K562 (cell line): Measurements from ENCODE around the gene AMH. TPM values are rescaled to one million over a fixed set of nuclear protein-coding genes. Genes with fewer than 3 reads are reported as not detected.
A peak's percentile ranks its signal among the peaks of the same experiment; 100 is the strongest.

Experiments
- ATF1 ChIP-seq, 2 experiments: fragments of 450-650 bp in 1 of 2; IDR thresholded peaks; 2 replicates each; pipeline ENCODE4 v1.6.1; 2016; ENCODE audit warnings: missing compliant biosample characterization in 1 of 2, missing genetic modification characterization in 1 of 2
- EGR1 ChIP-seq: fragments of 450-650 bp; conservative IDR thresholded peaks from 2 replicates; pipeline ENCODE4 v1.6.1; 2017; ENCODE audit warnings: mild to moderate bottlenecking
- FOXP1 ChIP-seq: sonication (generic); formaldehyde crosslinking; IDR thresholded peaks from 2 replicates; pipeline ENCODE4 v1.8.0; 2022; ENCODE audit warnings: mild to moderate bottlenecking, missing genetic modification reagents
- HMGN3 ChIP-seq: IDR thresholded peaks from 2 replicates; pipeline ENCODE4 v1.6.1; 2011; ENCODE audit warnings: borderline replicate concordance, low read depth, mild to moderate bottlenecking, mixed read lengths, low read length; ENCODE audit not compliant: insufficient read length; ENCODE audit errors: extremely low read depth
- JUNB ChIP-seq: fragments of 450-650 bp; formaldehyde crosslinking; conservative IDR thresholded peaks from 2 replicates; pipeline ENCODE4 v1.4.0; 2020; ENCODE audit warnings: mild to moderate bottlenecking
- MTA1 ChIP-seq: fragments of 450-650 bp; IDR thresholded peaks from 2 replicates; pipeline ENCODE4 v1.6.1; 2017; ENCODE audit warnings: borderline replicate concordance
- NR4A1 ChIP-seq, 2 experiments: fragments of 250-450 bp in 1 of 2; fragments of 450-650 bp in 1 of 2; sonication (Bioruptor Pico) in 1 of 2; IDR thresholded peaks; 2 replicates each; pipeline versions ENCODE4 v1.4.0 to v1.6.1; 2016 to 2020; ENCODE audit warnings: mild to moderate bottlenecking in 2 of 2, missing compliant biosample characterization in 1 of 2, missing genetic modification characterization in 1 of 2, moderate library complexity in 1 of 2
- POLR2A ChIP-seq: fragments of 450-650 bp; conservative IDR thresholded peaks from 2 replicates; pipeline ENCODE4 v1.6.1; 2016
- POLR2B ChIP-seq: fragments of 450-650 bp; IDR thresholded peaks from 2 replicates; pipeline ENCODE4 v1.6.1; 2018; ENCODE audit warnings: low read depth; ENCODE audit not compliant: partially characterized antibody
- PURB ChIP-seq: sonication (generic); formaldehyde crosslinking; IDR thresholded peaks from 2 replicates; pipeline ENCODE4 v1.9.0; 2021; ENCODE audit warnings: low read depth, mild to moderate bottlenecking, missing genetic modification reagents
- RBFOX2 ChIP-seq: fragments of 200-400 bp; formaldehyde crosslinking; IDR thresholded peaks from 2 replicates; pipeline ENCODE4 v1.6.1; 2017; ENCODE audit warnings: low read depth, mild to moderate bottlenecking, low read length, moderate library complexity
- TCFL5 ChIP-seq: fragments of 250-450 bp; sonication (Bioruptor Pico); conservative IDR thresholded peaks from 2 replicates; pipeline ENCODE4 v1.6.1; 2021; ENCODE audit warnings: mild to moderate bottlenecking, moderate library complexity, matching md5 sums
- ZBTB7A ChIP-seq: IDR thresholded peaks from 2 replicates; pipeline ENCODE4 v1.6.1; 2011; ENCODE audit warnings: low read depth, mild to moderate bottlenecking, low read length, moderate library complexity, borderline replicate concordance; ENCODE audit not compliant: control insufficient read depth
- ZC3H11A ChIP-seq: IDR thresholded peaks from 2 replicates; pipeline ENCODE4 v1.6.1; 2012; ENCODE audit warnings: low read depth, low read length, improper control_type of control experiment
- ZNF232 ChIP-seq: sonication (generic); formaldehyde crosslinking; IDR thresholded peaks from 2 replicates; pipeline ENCODE4 v1.8.0; 2022; ENCODE audit warnings: mild to moderate bottlenecking, missing genetic modification reagents
- ZNF282 ChIP-seq: sonication (generic); formaldehyde crosslinking; IDR thresholded peaks from 2 replicates; pipeline ENCODE4 v1.8.1; 2023; ENCODE audit warnings: missing genetic modification reagents
- ZNF589 ChIP-seq: fragments of 200-800 bp; sonication (Bioruptor generic); IDR thresholded peaks from 2 replicates; pipeline ENCODE4 v1.6.1; 2016; ENCODE audit warnings: low read depth, missing genetic modification characterization, missing compliant biosample characterization
- ZNF780A ChIP-seq: fragments of 250-450 bp; sonication (Bioruptor Pico); IDR thresholded peaks from 2 replicates; pipeline ENCODE4 v1.5.0; 2021; ENCODE audit warnings: mild to moderate bottlenecking
- polyA plus RNA-seq, 8 experiments: library from polyadenylated mRNA; depleted of rRNA in 4 of 8; stranded (reverse) in 5 of 8; unstranded in 3 of 8; fragments of >200 nt; fragmentation: Nextera tagmentation in 2 of 8; fragmentation: Illumina TruSeq in 1 of 8; extraction: Ambion mirVana in 2 of 8; extraction: Trizol in 1 of 8; gene quantifications; 2 replicates each; pipeline versions ENCODE4 v1.2.1 to v1.2.3, GENCODE V29; 2011 to 2014; ENCODE audit warnings: inconsistent platforms in 1 of 8, missing spikeins in 1 of 8
- total RNA-seq, 7 experiments: library from RNA; depleted of rRNA in 6 of 7; stranded (reverse); fragments of >200 nt in 6 of 7; fragmentation: Illumina TruSeq in 2 of 7; extraction: Trizol in 2 of 7; gene quantifications; 2 replicates each; pipeline versions ENCODE4 v1.2.1 to v1.2.3, GENCODE V29; 2011 to 2021; ENCODE audit warnings: low replicate concordance in 1 of 7
- TF ChIP-seq, protein P1 (sequence below): sonication (generic); formaldehyde crosslinking; IDR thresholded peaks from 2 replicates; pipeline ENCODE4 v1.9.0; 2022; ENCODE audit warnings: mild to moderate bottlenecking, missing genetic modification reagents
- TF ChIP-seq, protein P2 (sequence below), 2 experiments: fragments of 450-650 bp; formaldehyde crosslinking in 1 of 2; IDR thresholded peaks; 2 replicates each; pipeline versions ENCODE4 v1.4.0 to v1.6.1; 2014 to 2020; ENCODE audit warnings: mild to moderate bottlenecking in 2 of 2, borderline replicate concordance in 1 of 2, low read depth in 1 of 2

The AMH gene
- total and polyA plus RNA-seq, 9 of the 15 experiments (the other 6 are each of a cell fraction or from before 2014, with no cell fraction given) = 0.29 to 27.4 (median 2.6) TPM; not detected in 2

DNA sequence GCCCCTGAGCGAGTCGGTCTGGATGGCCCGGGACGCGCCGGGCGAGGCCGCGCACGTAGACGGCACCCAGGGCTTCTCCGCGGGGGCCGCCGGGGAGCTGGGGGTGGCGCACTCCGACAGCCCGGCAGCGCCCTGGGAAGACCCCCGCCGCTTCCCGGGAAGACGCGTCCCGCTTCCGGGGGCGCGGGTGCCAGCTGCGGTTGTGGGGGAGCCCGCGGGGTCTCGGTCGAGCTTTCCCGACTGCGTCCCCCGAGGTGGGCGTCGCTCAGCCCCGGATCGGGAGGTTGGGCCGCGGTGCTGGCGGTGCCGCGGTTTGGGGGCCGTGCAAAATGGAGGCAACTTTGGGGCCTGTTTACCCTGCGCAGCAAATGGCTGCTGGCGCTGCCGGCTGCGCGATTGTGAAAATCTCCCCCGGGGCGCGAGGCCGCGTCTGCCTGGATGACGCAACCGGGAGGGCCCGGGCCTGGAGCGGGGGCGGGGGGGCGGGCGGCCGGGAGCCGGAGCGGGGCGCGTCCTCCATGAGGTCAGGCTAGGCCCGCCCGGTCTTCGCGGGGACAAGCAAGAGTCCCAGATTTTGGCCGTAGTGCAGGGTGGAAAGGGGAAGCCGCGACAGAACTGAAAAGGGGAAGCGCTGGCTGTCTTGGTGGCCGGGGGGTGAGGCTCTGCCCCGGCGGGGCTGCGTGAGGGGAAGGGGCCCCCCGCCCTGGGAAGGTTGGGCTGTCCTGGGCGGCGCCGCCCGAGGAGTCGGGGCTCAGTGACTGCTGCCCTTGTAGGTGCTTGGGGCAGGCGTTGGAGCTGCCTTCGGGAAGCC is 21.5 kb downstream of the AMH start (continued):
- TF ChIP-seq HMGN3 (peak; percentile 82), ZNF589 (CRISPR knock-in tag) (peak; percentile 70; the same call in 1 of the 2 replicates), PURB (no peak), ZNF232 (CRISPR knock-in tag) (no peak), ZNF282 (CRISPR knock-in tag) (no peak), MTA1 (no peak), POLR2B (no peak), ZBTB7A (peak; percentile 20; the same call in 1 of the 2 replicates), POLR2A (peak; percentile 41; the same call in 1 of the 2 replicates), EGR1 (peak; percentile 53), ATF1 (CRISPR knock-in tag; IDR thresholded peaks at IDR 0.05) (0 out of 2 replicates have a peak, but pooled peaks have one; percentile 6), ATF1 (tag; IDR thresholded peaks at IDR 0.05) (no peak), RBFOX2 (peak; percentile 73), TCFL5 (no peak), ZC3H11A (0 out of 2 replicates have a peak, but pooled peaks have one; percentile 65), NR4A1 (CRISPR knock-in tag; IDR thresholded peaks at IDR 0.05) (no peak), NR4A1 (tag; IDR thresholded peaks at IDR 0.05) (no peak), JUNB (CRISPR knock-in tag) (no peak), ZNF780A (no peak), FOXP1 (CRISPR knock-in tag) (peak; percentile 57; the same call in 1 of the 2 replicates)
- TF ChIP-seq, protein P1, sequence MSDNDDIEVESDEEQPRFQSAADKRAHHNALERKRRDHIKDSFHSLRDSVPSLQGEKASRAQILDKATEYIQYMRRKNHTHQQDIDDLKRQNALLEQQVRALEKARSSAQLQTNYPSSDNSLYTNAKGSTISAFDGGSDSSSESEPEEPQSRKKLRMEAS (CRISPR knock-in tag) = no peak; the same call in 1 of the 2 replicates
- TF ChIP-seq, protein P2, sequence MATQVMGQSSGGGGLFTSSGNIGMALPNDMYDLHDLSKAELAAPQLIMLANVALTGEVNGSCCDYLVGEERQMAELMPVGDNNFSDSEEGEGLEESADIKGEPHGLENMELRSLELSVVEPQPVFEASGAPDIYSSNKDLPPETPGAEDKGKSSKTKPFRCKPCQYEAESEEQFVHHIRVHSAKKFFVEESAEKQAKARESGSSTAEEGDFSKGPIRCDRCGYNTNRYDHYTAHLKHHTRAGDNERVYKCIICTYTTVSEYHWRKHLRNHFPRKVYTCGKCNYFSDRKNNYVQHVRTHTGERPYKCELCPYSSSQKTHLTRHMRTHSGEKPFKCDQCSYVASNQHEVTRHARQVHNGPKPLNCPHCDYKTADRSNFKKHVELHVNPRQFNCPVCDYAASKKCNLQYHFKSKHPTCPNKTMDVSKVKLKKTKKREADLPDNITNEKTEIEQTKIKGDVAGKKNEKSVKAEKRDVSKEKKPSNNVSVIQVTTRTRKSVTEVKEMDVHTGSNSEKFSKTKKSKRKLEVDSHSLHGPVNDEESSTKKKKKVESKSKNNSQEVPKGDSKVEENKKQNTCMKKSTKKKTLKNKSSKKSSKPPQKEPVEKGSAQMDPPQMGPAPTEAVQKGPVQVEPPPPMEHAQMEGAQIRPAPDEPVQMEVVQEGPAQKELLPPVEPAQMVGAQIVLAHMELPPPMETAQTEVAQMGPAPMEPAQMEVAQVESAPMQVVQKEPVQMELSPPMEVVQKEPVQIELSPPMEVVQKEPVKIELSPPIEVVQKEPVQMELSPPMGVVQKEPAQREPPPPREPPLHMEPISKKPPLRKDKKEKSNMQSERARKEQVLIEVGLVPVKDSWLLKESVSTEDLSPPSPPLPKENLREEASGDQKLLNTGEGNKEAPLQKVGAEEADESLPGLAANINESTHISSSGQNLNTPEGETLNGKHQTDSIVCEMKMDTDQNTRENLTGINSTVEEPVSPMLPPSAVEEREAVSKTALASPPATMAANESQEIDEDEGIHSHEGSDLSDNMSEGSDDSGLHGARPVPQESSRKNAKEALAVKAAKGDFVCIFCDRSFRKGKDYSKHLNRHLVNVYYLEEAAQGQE (IDR thresholded peaks at IDR 0.05; ENCODE audit: borderline replicate concordance) = no peak
- TF ChIP-seq, protein P2 (CRISPR knock-in tag; IDR thresholded peaks at IDR 0.05; ENCODE audit: low read depth) = 0 out of 2 replicates have a peak, but pooled peaks have one; percentile 54
